Measurements from ENCODE around the gene NDEL1.

Gene NDEL1

DNA sequence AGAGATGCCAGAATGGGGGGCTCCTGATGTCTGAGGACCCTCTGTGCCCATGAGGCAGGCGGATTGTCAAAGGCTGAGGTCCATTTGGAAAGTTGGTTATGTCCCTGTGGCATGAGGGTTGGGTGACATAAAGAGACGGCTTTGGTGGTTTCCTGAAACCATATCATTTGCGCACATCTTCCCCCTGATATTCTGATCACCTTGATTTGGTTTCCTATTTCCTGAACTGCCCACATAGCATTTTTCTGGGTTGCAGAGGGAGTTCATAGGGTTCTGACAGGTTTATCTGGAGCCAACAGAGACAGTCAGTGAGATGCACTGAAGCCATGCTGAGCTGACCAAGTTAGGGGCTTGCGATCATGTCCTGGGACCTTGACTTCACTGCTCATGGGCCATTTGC, 22.4 kb upstream of the NDEL1 start:
- DNase-seq (ENCODE audit: extremely low spot score, insufficient read length, low read depth) (no peak), FAIRE-seq (no peak)

DNA sequence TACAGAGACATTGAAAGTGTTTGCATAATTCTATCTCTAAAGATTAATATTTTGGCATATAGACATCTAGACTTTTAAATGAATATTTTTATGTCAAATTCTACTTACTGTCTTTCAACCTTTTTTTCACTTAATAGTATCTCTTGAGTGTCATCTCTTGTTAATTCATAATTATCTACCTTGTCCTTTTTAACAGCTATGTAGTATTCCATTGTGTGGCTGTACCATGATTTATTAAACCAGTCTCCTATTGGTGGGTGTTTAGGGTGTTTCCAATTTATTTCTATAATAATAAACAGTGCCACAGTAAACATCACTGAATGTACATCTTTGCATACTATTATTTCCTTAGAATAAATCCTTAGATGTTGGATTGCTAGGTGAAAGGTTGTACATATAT, 21.7 kb upstream of the NDEL1 start:
- FAIRE-seq (no peak), DNase-seq (ENCODE audit: extremely low spot score, insufficient read length, low read depth) (no peak)

DNA sequence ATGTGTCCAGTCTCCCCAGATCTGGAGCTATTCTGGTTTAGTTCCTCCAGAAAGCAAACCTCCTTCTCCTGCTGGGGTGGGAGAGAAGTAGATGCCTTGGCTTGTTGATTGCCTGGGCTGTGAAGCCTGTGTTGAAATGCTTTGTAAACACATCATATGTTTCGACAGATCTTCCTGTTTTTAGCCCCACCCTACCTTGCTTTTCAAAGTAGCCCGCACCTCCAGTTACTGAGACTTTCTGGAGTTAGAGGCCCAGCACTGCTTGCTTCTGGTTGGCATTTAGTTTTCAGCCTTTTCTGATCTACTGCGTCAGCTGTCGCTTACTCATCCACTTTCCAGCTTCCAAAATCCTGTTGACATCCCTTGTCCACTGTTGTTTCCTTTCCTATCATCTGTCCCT, 17.9 kb upstream of the NDEL1 start:
- no peak for FAIRE-seq
- DNase-seq (ENCODE audit: extremely low spot score, insufficient read length, low read depth): no peak

DNA sequence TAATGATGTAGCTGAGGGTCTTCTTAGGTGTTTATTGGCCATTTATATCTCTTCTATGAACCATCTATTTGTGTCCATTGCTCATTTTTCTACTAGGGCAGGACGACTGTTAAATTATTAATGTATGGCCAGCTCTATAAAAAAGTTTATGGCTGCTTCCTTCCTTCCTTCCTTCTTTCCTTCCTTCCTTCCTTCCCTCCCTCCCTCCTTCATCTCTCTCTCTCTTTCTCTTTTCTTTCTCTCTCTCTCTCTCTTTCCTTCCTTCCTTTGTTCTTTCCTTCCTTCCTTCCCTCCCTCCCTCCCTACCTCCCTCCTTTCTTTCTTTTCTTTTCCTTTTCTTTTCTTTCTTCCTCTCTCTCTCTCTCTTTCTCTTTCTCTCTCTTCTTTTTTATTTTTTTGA, 17.2 kb upstream of the NDEL1 start:
- FAIRE-seq (no peak), DNase-seq (ENCODE audit: extremely low spot score, insufficient read length, low read depth) (no peak)

DNA sequence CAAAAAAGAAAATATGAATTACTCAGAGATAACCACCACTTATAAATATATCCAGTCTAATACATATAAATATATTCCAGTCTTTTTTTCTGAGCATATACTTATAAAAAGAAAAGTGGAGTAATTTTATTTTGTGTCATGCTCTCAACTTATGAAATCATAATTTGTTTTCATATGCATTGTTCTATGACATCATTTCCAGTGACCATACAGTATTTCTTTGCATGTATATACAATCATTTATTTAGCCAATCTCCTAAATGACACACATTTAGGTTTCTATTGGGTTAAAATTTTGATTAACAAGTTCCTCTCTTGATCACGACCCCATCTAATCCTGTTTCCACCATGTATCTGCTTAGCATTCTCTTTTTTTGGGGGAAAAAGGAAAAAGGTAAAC, 16.4 kb upstream of the NDEL1 start:
- FAIRE-seq (no peak), DNase-seq (ENCODE audit: extremely low spot score, insufficient read length, low read depth) (no peak)

DNA sequence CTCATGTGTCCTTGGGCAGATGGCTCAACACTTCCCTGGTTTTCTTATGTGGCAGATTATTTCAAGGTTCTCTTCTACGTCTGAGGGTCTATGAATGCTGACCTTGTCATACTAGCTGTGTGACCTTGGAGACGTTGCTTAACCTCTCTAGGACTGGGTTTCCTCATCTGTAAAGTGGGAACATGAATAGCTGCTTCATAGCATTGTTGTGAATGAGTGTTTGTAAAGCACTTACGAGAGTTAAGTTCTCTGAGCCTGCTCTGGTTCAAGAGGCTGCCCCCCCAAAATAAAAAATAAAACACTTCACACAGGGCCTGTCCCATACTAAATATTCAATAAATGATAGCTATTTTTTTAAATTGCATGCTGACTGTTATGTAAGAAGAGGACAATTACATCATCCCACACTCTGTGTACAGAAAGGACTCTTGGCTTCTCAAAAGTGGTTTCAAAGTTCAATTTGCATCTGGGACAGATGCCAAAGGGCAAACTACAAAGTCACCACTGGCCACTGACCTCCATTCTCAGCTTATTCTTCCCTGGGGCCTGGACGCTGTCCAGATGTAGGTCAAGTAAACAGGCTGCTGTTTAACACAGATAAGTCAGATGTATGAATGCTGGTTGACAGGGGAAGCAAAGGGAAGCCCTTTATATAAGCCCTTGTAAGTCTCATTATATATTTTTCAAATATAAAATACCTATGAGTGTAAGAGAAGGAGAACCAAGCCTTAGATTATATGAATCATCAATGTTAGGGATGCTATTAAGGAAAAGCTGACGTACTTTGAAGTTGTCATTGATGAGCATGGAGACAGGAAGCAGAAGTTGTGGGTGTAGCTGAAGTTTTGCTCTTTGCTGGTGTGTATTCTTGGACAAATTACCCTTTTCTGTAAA, 15.4 kb upstream of the NDEL1 start:
- FAIRE-seq (no peak), DNase-seq (ENCODE audit: extremely low spot score, insufficient read length, low read depth) (no peak)

DNA sequence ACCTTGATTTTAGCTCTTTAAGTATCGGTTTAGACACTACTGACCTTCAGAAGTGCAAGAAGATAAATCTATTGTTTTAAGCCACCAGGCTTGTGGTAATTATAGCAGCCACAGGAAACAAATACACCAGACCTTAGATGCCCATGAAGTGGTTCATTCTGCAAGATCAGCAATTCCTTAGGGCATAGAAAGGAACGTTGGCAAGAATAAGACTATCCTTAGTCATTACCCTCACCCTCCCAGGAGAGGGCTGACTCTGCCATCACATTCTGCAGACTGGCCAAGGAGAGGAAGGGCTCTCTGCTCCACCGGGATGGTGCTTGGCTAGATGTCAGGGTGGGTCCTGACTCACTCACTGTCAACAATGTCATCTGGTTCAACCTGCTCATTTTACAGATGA, 14.1 kb upstream of the NDEL1 start:
- no peak for FAIRE-seq

DNA sequence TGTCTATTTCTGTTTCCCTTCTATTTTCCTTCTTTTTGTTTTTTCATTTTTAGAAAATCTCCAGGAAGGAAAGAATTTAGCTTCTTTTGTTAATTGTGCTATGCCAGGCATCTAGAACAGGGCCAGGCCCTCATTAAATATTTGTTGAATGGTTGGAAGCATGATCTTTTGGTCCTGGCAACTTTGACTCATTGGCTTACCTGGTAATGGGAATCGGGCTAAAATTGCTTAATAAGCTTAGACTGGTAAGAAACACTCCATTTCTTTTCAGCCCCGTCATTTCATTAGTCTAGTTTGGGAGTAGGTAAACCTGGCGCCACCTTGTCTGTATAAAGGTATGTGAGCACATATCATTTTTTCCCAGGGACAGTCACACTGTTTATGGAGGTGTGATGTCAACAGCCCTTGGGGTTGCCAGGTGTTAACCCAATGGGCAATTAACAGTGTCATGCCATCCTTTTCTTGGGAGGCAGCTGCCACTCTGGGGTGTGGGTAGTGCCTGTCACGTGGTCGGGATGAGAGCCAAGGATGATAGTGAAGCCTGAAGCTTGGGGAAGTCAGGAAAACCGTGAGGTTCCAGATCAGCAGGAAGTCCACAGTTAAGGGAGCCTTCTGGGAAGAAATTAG, 9.5 kb upstream of the NDEL1 start:
- FAIRE-seq (no peak), DNase-seq (ENCODE audit: extremely low spot score, insufficient read length, low read depth) (no peak)

More for the DNA sequence above, 14.1 kb upstream of the NDEL1 start:
- no peak for DNase-seq (ENCODE audit: extremely low spot score, insufficient read length, low read depth)

DNA sequence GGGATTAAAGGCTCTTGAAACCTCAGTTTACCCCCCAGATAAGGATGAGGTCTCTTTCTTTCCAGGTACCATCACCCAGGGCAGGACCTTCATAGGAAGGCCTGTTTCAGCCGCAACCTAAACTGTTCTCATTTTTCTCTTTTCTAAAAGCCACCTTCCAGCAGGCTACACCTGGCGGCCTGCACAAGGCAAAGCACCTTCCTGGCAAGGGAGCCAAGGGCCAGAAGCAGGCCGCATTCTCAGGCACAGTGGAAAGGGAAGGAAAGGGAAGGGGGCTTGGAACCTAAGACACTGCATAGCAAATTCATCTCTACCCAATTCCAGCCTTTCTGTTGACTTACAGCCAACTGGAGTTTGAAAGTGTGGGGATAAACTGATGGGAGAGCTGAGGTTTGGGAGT, 8.9 kb upstream of the NDEL1 start:
- FAIRE-seq (no peak), DNase-seq (ENCODE audit: extremely low spot score, insufficient read length, low read depth) (no peak)

DNA sequence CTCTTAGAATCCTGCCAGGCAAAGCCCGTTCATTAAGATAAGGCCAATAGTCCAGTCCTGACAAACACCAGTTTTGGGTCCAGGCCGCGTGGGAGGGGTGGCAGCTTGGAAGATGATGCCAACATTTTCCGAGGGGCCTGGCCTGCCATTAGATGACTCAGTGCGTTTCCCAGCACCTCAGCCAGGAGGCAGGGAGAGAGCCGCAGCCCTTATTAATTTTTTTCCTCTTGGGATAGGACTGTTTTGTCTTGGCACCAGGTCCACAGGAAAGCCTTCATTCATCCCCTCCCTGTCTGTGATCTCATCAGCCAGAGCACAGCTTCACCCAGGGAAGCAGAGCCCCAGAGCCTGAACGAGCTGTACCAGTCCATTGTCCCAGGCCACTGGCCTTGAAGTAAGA, 4.7 kb upstream of the NDEL1 start:
- FAIRE-seq: no peak
- DNase-seq (ENCODE audit: extremely low spot score, insufficient read length, low read depth): no peak

DNA sequence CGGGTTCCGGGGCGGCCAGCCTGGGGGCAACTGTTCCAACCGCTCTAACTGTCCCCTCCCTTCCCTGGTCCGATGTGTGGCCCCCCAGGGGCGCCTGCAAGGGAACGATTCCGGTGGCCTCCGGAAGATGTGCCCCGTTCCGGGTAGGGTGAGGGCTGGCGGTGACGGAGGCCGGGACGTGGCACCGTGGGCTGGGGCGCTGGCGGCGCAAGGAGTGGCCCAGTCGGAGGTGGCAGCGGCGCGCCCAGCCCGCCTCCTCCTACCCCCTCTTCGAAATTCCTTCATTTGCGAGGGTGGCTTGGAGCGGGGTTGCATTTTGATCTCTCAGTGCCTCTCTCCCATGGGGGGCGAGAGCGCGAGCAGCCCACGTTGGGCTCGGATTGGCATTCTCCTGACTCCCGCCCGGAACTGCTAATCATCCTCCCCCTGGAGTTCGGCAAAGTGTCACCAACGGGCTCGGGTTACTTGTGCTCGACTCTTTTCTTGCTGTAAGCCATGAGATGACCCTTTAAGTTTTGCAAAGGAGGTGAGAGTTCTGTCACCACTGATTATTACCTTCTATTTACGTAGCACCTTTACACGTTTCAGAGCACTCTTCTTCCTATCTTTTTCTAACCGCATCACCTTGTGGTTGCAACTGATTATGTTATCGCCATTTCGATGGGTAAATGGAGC, 622 bp downstream of the NDEL1 start:
- no peak for DNase-seq (ENCODE audit: extremely low spot score, insufficient read length, low read depth)

DNA sequence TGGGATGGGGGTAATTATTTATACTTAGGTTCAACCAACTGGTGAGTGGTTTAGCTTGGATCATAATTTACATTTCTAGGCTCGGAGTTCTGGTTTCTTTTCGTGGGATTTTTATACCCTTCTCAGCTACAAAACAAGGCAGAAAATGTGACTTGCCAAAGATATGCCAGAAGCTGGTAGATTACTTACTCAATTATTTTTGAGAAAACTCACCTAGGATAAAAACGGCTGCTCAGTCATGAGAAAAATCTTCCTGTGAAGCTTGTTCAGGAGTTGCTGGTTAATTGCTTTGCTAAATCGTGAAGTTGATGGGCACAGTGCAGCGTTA, 1.1 kb downstream of the NDEL1 start:
- FAIRE-seq (no peak), DNase-seq (ENCODE audit: extremely low spot score, insufficient read length, low read depth) (no peak)

More for the DNA sequence above, 622 bp downstream of the NDEL1 start:
- peak; percentile 48 for FAIRE-seq

DNA sequence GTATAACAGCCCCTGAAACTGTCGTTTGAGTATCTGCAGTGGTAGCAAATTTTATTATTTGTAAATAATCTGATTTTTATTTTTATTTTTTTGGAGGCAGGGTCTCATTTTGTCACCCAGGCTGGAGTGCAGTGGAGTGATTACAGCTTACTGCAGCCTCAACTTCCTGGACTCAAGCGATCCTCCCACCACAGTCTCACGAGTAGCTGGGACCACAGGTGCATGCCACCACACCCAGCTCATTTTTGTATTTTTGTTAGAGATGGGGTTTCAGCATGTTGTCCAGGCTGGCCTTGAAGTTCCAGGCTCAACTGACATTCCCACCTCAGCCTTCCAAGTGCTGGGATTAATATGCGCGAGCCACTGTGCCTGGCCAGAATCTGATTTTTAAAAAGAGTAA, 2.8 kb downstream of the NDEL1 start:
- no peak for DNase-seq (ENCODE audit: extremely low spot score, insufficient read length, low read depth)
- no peak for FAIRE-seq

DNA sequence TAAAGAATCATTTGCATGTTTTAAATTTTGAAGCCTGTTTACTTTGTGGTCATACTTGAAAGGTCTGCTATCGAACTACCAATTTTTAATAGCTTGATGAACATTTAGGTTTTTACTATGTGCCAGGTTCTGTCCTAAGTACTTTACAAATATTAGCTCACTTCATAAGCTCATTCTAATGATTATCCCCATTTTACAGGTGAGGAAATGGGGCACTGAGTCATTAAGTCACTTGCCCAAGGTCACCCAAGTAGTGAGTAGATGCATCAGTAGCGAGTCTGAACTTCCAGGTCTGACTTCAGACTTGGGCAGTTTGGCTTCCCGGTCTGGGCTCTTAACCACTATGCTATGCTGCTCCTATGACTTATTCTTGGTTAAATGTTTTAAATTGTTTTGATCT, 4.0 kb downstream of the NDEL1 start:
- DNase-seq (ENCODE audit: extremely low spot score, insufficient read length, low read depth) (no peak), FAIRE-seq (no peak)

DNA sequence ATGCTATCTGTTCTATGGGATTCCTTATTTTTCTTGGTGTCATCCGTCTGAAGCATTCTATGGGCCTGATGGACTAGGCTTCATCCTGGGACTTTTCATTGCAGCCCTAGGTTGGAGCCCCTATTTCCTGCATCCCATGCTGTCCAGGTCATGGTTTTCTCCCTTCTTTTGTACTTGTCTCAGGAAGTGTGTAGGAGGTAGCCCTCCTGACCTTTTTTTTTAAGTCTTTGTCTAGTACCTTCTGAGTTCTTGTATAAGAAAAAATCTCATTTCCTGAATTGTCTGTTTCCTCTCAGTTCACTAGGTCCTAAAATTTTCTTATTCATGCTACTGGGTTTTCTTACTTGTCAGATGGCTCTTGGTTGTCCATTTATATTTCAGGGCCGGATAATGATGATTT, 6.0 kb downstream of the NDEL1 start:
- DNase-seq (ENCODE audit: extremely low spot score, insufficient read length, low read depth) (no peak), FAIRE-seq (no peak)

DNA sequence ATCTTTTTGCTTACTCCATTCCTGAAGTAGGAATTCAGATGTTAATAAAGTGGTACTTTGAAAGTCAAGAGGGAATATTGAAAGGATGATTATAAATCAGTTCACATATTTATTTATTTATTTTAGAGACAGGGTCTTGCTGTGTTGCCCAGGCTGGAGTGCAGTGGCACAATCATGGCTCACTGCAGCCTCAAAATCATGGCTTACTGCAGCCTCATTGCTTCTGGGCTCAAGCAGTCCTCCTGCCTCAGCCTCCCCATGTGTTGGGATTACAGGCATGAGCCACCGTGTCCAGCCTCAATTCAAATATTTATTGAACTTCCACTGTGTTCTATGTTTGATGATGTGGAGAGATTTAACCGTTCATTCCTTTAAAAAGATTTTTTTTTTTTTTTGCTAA, 6.6 kb downstream of the NDEL1 start:
- FAIRE-seq (no peak), DNase-seq (ENCODE audit: extremely low spot score, insufficient read length, low read depth) (no peak)

DNA sequence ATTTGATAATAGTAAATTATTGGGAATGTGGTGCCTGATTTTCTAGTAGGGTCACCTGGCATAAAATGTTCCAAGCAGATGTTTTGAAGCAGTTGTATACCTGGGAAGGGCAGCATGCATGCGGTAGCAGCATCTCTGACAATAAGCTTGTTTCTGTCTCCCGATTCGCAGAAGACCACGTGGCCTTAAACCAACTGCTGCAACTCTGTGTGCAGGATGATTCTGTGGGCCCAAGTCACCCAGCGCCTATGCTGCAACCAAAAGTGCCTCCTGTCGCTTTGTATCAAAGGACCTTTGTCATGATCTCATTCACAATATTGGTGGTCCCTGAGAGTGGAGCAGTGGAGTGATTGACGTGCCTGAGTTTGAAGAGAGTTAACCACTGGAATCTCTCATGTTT, 8.1 kb downstream of the NDEL1 start:
- DNase-seq (ENCODE audit: extremely low spot score, insufficient read length, low read depth): no peak
- no peak for FAIRE-seq

DNA sequence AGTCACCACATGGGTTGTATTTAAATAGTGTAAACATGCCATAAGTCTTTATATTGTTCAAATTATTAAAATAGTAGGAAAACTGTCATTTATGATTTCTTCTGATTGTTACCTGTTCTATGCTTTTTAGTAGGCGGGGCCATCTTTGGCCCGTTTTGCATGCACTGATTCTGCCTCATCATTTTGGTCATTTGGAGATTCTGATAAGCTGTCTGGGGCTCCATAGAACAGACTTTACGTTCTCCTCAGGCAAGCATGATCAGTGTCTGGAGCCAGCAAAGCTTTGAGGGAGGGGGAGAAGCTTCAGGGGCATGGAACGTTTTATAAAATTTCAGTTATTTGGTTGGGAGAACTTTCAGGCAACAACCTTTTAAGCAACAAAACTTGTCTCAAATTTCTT, 8.8 kb downstream of the NDEL1 start:
- FAIRE-seq (no peak), DNase-seq (ENCODE audit: extremely low spot score, insufficient read length, low read depth) (no peak)

DNA sequence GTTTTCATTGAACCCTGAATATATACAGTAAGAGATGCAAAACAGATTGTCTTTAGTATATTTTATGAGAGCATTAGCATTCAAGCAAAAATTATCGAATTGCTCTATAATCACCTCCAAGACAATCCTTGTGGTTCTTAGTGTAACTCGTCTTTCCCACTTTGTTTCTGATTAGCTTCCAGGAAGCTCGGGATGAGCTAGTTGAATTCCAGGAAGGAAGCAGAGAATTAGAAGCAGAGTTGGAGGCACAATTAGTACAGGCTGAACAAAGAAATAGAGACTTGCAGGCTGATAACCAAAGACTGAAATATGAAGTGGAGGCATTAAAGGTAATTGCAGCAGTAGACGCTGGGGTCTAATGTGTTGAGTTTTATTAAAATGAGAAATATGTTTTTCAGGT, 9.9 kb downstream of the NDEL1 start:
- no peak for DNase-seq (ENCODE audit: extremely low spot score, insufficient read length, low read depth)
- FAIRE-seq: no peak

DNA sequence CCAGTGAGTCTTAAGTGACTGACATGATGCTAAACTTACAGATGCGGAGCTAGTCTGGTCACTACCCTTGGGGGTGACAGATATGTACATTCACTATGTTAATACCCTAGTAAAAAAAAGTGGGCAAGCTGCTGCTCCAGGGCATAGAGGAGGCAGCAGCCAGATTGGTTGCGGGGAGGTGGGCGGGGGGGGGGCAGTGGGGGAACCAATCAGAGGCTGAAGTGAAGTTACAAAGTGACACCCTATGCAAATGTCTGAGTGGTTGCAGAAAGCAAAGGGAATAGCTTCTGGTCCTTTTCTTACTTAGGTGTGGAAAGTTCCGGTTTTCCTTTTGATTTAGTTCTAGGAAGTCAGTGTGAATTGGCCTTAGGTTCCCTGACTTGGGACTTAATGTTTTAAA, 12.1 kb downstream of the NDEL1 start:
- DNase-seq (ENCODE audit: extremely low spot score, insufficient read length, low read depth) (no peak), FAIRE-seq (no peak)

DNA sequence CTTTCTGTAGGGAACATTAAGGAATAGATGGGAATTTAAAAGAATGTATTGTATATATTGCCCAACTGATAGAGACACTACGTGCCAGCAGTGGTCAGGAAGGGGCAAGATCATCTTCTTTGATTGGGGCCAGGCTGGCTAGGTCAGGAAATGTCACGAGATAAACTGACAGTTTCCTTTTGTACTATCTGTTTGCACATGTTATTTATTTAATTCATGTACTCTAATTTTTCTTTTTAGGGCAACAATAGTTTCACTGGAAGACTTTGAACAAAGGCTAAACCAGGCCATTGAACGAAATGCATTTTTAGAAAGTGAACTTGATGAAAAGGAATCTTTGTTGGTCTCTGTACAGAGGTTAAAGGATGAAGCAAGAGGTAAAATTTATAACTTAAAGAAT, 12.6 kb downstream of the NDEL1 start:
- DNase-seq (ENCODE audit: extremely low spot score, insufficient read length, low read depth) (no peak), FAIRE-seq (no peak)
